GM21786 (cell line): ENCODE data around the gene LBX2.
"Not testable (repeated sequence)": the region's sequence is repeated elsewhere in the genome, so short reads cannot be mapped to it uniquely, and the experiment has no call there.

Experiments
- ATAC-seq: cut with Tn5 transposase; IDR thresholded peaks from one replicate; pipeline ENCODE4 v1.9.1; 2021; ENCODE audit not compliant: unreplicated experiment

LBX2 gene

DNA sequence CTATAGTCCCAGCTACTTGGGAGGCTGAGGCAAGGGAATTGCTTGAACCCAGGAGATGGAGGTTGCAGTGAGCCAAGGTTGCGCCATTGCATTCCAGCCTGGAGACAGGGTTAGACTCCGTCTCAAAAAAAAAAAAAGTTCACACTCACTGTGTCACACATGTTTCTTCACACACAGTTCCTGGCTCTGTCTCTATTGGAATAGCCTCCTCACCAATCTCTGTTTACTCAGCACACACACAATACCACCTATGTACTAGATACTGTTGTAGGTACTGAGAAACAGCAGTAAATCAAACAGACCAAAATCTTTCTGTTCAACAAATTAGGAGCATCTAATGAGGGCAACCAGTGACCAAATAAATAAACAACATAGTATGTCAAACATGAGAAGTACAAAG lies 13.3 kb downstream of the LBX2 start:
- no peak for ATAC-seq

GRCh38 chr2:74483675-74484164 lies 15.7 kb downstream of the LBX2 start:
- not testable (repeated sequence) for ATAC-seq

- ATAC-seq: peak; percentile 92
These were observed 16.4 kb downstream of the LBX2 start, which contains the start of the genes CCDC142 and TTC31 for GRCh38 chr2:74482801-74483674. Gene CCDC142 (minus strand): TSS chr2:74482998. CDS start chr2:74482837, 161 bp downstream. Gene TTC31 (plus strand): TSS chr2:74483081. CDS start chr2:74483096, 15 bp downstream.

- peak; percentile 26 for ATAC-seq
These were observed 17.2 kb downstream of the LBX2 start for GRCh38 chr2:74481961-74482800.

DNA sequence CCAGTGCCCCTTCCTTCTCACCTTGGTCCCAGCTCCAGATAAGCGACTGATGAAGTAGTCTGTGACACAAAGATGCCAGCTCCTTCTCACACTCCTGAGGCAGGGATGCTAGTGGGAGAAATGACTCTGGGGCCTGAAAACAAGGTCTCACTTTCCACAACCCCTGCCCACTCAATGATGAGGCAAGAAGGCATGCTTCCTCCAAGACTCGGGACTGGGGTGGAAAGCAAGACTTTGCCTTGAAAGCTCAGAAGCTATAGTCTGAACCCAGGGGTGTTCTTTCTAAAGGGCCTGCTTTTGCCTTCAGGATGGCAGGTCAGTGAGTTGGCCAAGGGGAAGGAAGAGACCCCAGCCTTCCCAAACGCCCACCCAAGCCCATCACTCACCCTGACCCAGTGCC lies 18.0 kb downstream of the LBX2 start:
- no peak for ATAC-seq

DNA sequence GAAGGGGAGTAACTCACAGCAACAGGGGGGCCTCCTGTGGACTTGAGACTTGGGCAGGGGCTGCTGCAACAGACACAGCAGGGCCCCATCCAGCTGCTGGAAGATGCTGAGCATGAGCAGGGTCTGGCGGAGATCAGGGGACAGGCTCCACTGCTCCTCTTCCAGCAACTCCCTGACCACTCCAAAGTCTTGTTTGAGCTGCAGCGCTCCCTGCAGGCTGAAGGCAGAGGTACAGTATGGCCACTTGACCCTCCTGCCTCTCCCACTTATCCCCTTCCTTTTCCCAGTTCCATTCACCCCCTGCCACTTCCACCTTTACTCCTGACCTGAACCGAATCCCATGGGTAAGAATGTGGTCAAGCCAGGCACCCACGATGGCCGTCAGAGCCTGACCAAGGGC lies 24.5 kb downstream of the LBX2 start:
- no peak for ATAC-seq

GRCh38 chr2:74474481-74474880 lies 24.9 kb downstream of the LBX2 start:
- ATAC-seq: no peak

DNA sequence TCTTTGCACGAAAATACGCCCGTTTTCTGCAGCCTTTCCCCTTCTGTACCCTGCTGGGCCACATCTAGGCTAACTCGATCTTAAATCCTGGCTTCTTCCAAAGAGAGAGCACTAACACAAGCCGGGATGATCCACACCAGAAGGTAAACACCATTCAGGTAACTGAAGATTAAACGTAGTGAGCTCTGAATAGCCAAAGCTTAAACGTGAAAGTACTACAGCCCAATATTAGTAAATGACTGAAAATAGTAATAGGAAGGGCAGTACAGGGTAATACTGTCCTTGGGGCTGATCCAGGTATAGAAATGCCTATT lies 26.5 kb downstream of the LBX2 start:
- no peak for ATAC-seq

GRCh38 chr2:74472086-74472944 lies 27.1 kb downstream of the LBX2 start, which contains the start of gene MRPL53:
Gene MRPL53 (minus strand): TSS chr2:74472680. CDS start chr2:74472660, 20 bp downstream.
- peak; percentile 94 for ATAC-seq

DNA sequence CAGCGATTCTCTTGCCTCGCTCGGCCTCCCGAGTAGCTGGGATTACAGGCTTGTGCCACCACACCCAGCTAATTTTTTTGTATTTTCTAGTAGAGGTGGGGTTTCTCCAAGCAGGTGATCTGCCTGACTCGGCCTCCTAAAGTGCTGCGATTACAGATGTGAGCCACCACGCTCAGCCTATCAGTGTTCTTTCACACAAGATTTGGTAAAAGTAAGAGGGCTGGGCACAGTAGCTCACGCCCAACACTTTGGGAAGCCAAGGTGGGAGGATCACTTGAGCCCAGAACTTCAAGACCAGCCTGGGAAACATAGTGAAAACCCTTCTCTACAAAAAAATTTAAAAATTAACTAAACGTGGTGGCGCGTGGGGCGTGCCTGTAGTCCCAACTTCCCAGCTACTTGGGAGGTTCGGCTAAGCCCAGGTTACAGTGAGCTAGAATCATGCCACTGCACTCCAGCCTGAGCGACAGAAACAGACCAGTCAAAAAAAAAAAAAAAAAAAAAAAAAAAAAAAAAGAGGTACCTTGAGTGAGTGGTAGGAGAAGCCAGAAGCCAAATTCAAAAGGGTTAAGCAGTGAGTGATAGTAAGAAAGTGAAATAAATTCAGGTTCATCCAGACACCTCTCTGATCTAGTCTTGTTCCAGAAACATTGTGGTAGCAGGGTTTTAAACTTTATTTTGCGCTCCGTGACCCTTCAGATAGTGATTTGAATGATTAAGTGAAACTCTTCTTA lies 27.9 kb downstream of the LBX2 start:
- ATAC-seq: no peak

- ATAC-seq: not testable (repeated sequence)
These were observed 28.7 kb downstream of the LBX2 start for GRCh38 chr2:74470742-74471141.

- ATAC-seq: no peak
These were observed 35.0 kb downstream of the LBX2 start for GRCh38 chr2:74464406-74464805.

GRCh38 chr2:74462786-74463105 lies 36.7 kb downstream of the LBX2 start:
- no peak for ATAC-seq

- ATAC-seq: no peak
These were observed 37.2 kb downstream of the LBX2 start for GRCh38 chr2:74462054-74462785.

DNA sequence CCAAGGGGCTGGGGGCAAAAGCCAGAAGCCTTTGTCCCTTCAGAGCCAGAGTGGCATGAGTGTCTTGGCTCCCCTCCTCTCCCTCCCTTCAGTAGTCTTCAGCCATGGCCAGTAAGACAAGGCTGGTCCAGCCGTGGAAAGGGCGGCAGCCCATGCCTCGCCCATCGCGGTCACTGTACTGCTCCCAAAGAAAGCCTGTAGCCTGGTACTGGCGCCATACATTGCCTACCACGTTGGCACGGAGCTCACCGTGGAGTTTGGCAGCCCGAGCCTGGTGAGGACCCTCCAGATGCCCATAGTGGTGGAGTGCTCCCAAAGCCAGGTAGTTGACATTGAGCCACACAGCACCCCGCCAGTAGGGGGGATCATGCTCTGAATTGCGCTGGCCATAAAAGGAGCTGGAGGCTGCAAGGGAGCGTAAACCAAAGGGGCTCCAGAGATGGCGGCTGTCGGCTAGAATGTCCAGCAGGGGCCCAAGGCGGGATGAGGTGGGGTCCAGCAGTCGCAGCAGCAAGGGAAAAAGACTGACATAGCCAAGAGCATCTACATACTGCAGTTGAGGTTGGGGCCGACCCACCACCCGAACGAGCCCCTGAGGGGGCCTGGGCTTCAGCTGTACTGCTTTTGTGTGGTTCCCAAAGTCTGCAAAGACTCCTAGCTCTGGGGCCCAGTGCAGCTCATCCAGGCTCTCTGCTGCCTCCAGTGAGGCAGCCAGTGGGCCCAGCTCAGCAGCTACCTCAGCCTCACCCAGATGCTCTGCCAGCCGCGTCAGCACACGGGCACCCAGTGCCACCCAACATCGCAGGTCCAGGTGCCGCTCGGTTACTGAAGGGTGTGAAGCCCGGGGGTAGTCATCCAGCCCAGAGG lies 38.0 kb downstream of the LBX2 start:
- ATAC-seq: no peak

DNA sequence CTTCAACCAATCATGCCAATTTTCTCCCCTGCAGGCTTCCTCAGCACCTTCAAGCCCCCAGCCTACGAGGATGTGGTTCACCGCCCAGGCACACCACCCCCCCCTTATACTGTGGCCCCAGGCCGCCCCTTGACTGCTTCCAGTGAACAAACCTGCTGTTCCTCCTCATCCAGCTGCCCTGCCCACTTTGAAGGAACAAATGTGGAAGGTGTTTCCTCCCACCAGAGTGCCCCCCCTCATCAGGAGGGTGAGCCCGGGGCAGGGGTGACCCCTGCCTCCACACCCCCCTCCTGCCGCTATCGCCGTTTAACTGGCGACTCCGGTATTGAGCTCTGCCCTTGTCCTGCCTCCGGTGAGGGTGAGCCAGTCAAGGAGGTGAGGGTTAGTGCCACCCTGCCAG lies 39.2 kb downstream of the LBX2 start:
- not testable (repeated sequence) for ATAC-seq

GRCh38 chr2:74459503-74460118 lies 39.8 kb downstream of the LBX2 start:
- ATAC-seq: not testable (repeated sequence)

GRCh38 chr2:74458938-74459363 lies 40.5 kb downstream of the LBX2 start:
- ATAC-seq: no peak
